IMR-90 (cell line): ENCODE data around the gene KCNQ2. TPM values are rescaled to one million over a fixed set of nuclear protein-coding genes. Genes with fewer than 3 reads are reported as not detected.

ENCODE experiments used
- ATAC-seq: fragments of 200-7000 bp; cut with Tn5 transposase; 2 replicates; pipeline ENCODE4 v1.9.1; 2020; ENCODE audit warnings: low read depth, mild to moderate bottlenecking, moderate library complexity
- BruUV-seq: library from RNA; stranded (reverse); fragments of 400-500 nt; replicated peaks from 2 replicates; lab custom pipeline; 2021; lab: Mats Ljungman, UMichigan
- CTCF ChIA-PET: fragments of 300-600 bp; formaldehyde crosslinking; extraction: SDS; loops from one replicate; lab custom pipeline; 2021; ENCODE audit warnings: antibody characterized with exemption; lab: Yijun Ruan, JAX
- POLR2A ChIA-PET: fragments of 300-600 bp; sonication (Branson Sonifier 250); formaldehyde crosslinking; loops from one replicate; lab custom pipeline; 2022; ENCODE audit warnings: antibody characterized with exemption; ENCODE audit not compliant: unreplicated experiment; lab: Charles Lee
- DNase-seq: peaks from one replicate; pipeline ENCODE4 v3.0.0; 2013
- H2AFZ ChIP-seq: replicated peaks from 2 replicates; pipeline ENCODE3; 2013; ENCODE audit warnings: low read length, mild to moderate bottlenecking; ENCODE audit not compliant: poor library complexity
- H2AK5ac ChIP-seq: 2 replicates; pipeline ENCODE4 v1.6.1; 2013; ENCODE audit warnings: low read depth, low read length, inconsistent platforms
- H2AK9ac ChIP-seq: replicated peaks from 2 replicates; pipeline ENCODE3; 2013; ENCODE audit warnings: mild to moderate bottlenecking, low read depth, low read length, moderate library complexity; ENCODE audit not compliant: poor library complexity
- H2BK120ac ChIP-seq: 2 replicates; pipeline ENCODE4 v1.6.1; 2013; ENCODE audit warnings: low read depth, low read length, inconsistent platforms
- H2BK15ac ChIP-seq: 3 replicates; pipeline ENCODE4 v1.6.1; 2013; ENCODE audit warnings: low read depth, low read length, inconsistent platforms
- H2BK20ac ChIP-seq: 2 replicates; pipeline ENCODE4 v1.6.1; 2013; ENCODE audit warnings: low read depth, mild to moderate bottlenecking, inconsistent platforms, low read length, moderate library complexity
- H2BK5ac ChIP-seq: 2 replicates; pipeline ENCODE4 v1.6.1; 2013; ENCODE audit warnings: mild to moderate bottlenecking, low read depth, low read length, inconsistent platforms; ENCODE audit not compliant: poor library complexity, severe bottlenecking
- H3K14ac ChIP-seq: replicated peaks from 2 replicates; pipeline ENCODE4 v1.6.1; 2013; ENCODE audit warnings: low read depth, low read length, inconsistent platforms
- H3K18ac ChIP-seq: 2 replicates; pipeline ENCODE4 v1.6.1; 2013; ENCODE audit warnings: low read depth, low read length, control low read depth
- H3K23ac ChIP-seq: 2 replicates; pipeline ENCODE4 v1.6.1; 2013; ENCODE audit warnings: low read depth, low read length, inconsistent platforms
- H3K27ac ChIP-seq: 2 replicates; pipeline ENCODE4 v1.5.1; 2013; ENCODE audit warnings: mild to moderate bottlenecking, control low read depth, low read length; ENCODE audit not compliant: insufficient read depth
- H3K27me3 ChIP-seq: 2 replicates; pipeline ENCODE4 v1.6.1; 2013; ENCODE audit warnings: low read length; ENCODE audit not compliant: control insufficient read depth, insufficient read depth
- H3K36me3 ChIP-seq: 2 replicates; pipeline ENCODE4 v1.6.1; 2013; ENCODE audit warnings: low read length, mixed read lengths; ENCODE audit not compliant: control insufficient read depth, insufficient read depth
- H3K4ac ChIP-seq: 2 replicates; pipeline ENCODE4 v1.6.1; 2013; ENCODE audit warnings: low read depth, low read length, inconsistent platforms
- H3K4me1 ChIP-seq: 2 replicates; pipeline ENCODE4 v1.6.1; 2013; ENCODE audit warnings: low read length, mixed read lengths; ENCODE audit not compliant: control insufficient read depth, insufficient read depth
- H3K4me2 ChIP-seq: 2 replicates; pipeline ENCODE4 v1.6.1; 2013; ENCODE audit warnings: low read depth, mild to moderate bottlenecking, control low read depth, low read length, moderate library complexity
- H3K4me3 ChIP-seq: 2 replicates; pipeline ENCODE4 v1.5.1; 2013; ENCODE audit warnings: low read depth, mild to moderate bottlenecking, control low read depth, low read length, moderate library complexity; ENCODE audit not compliant: insufficient read depth
- H3K56ac ChIP-seq: 2 replicates; pipeline ENCODE4 v1.6.1; 2013; ENCODE audit warnings: low read length, inconsistent platforms; ENCODE audit not compliant: insufficient read depth; ENCODE audit errors: extremely low read depth
- H3K79me1 ChIP-seq, 2 experiments: 2 replicates each; pipeline ENCODE4 v1.6.1; 2013; ENCODE audit warnings: low read length in 2 of 2, inconsistent platforms in 1 of 2, low read depth in 1 of 2
- H3K9ac ChIP-seq: 2 replicates; pipeline ENCODE4 v1.6.1; 2013; ENCODE audit warnings: low read depth, low read length, control low read depth
- H3K9me1 ChIP-seq: 2 replicates; pipeline ENCODE4 v1.6.1; 2013; ENCODE audit warnings: low read length, inconsistent platforms; ENCODE audit not compliant: insufficient read depth
- H3K9me3 ChIP-seq: 2 replicates; pipeline ENCODE4 v1.6.1; 2013; ENCODE audit warnings: low read length; ENCODE audit not compliant: control insufficient read depth, insufficient read depth
- H4K20me1 ChIP-seq: 2 replicates; pipeline ENCODE4 v1.6.1; 2013; ENCODE audit warnings: low read length, inconsistent platforms; ENCODE audit not compliant: insufficient read depth
- H4K5ac ChIP-seq: 2 replicates; pipeline ENCODE4 v1.6.1; 2013; ENCODE audit warnings: mild to moderate bottlenecking, low read depth, low read length, control low read depth
- H4K8ac ChIP-seq, 2 experiments: 2 replicates each; pipeline ENCODE4 v1.6.1; 2013; ENCODE audit warnings: low read depth in 2 of 2, low read length in 2 of 2, control low read depth in 1 of 2, inconsistent platforms in 1 of 2
- H4K91ac ChIP-seq: 2 replicates; pipeline ENCODE4 v1.6.1; 2013; ENCODE audit warnings: low read depth, low read length, inconsistent platforms; ENCODE audit not compliant: insufficient read depth
- MAFK ChIP-seq: IDR thresholded peaks from 2 replicates; pipeline ENCODE4 v1.6.1; 2012; ENCODE audit warnings: low read depth, low read length, improper control_type of control experiment
- MXI1 ChIP-seq: IDR thresholded peaks from 2 replicates; pipeline ENCODE4 v1.6.1; 2012; ENCODE audit warnings: low read depth, mild to moderate bottlenecking, low read length, moderate library complexity, borderline replicate concordance
- RFX5 ChIP-seq: IDR thresholded peaks from 2 replicates; pipeline ENCODE4 v1.8.0; 2012; ENCODE audit warnings: low read depth, mild to moderate bottlenecking, low read length, moderate library complexity
- WGBS, 2 experiments: methylation state at CpG; one replicate each; pipeline versions ENCODE4 v1.1.5 to v1.1.7; 2013; ENCODE audit warnings: missing lambda C conversion rate in 2 of 2; ENCODE audit not compliant: insufficient read length in 1 of 2; ENCODE audit errors: extremely low coverage in 2 of 2; 5-methylcytosine and 5-hydroxymethylcytosine counted together
- dilution Hi-C: fragments of 300-500 bp; cut with HindIII; formaldehyde crosslinking; loops from one replicate; pipeline ENCODE4 v1.14.3; 2018; ENCODE audit warnings: low sequenced_read_pairs; ENCODE audit not compliant: unreplicated experiment
- in situ Hi-C: fragments of 300-500 bp; cut with MboI; formaldehyde crosslinking; loops from 3 replicates; pipeline ENCODE4 v1.14.3; 2019; ENCODE audit warnings: low sequenced_read_pairs, inconsistent platforms, mixed read lengths
- intact Hi-C: fragments of 100-400 bp; cut with micrococcal nuclease; formaldehyde crosslinking; loops from 2 replicates; pipeline ENCODE4 v1.10.0; 2022
- polyA plus RNA-seq, 3 experiments: library from polyadenylated mRNA; depleted of rRNA; stranded (reverse); fragments of >200 nt; gene quantifications; 2 replicates each; pipeline ENCODE4 v1.2.3, GENCODE V29; 2012; ENCODE audit warnings: low replicate concordance in 1 of 3
- total RNA-seq: library from RNA; depleted of rRNA; stranded (reverse); fragments of >200 nt; gene quantifications from 2 replicates; pipeline ENCODE4 v1.2.3, GENCODE V29; 2012

Gene KCNQ2
- total and polyA plus RNA-seq, 2 of the 4 experiments (the other 2 are of a cell fraction): 0.02 TPM; not detected in 1

DNA sequence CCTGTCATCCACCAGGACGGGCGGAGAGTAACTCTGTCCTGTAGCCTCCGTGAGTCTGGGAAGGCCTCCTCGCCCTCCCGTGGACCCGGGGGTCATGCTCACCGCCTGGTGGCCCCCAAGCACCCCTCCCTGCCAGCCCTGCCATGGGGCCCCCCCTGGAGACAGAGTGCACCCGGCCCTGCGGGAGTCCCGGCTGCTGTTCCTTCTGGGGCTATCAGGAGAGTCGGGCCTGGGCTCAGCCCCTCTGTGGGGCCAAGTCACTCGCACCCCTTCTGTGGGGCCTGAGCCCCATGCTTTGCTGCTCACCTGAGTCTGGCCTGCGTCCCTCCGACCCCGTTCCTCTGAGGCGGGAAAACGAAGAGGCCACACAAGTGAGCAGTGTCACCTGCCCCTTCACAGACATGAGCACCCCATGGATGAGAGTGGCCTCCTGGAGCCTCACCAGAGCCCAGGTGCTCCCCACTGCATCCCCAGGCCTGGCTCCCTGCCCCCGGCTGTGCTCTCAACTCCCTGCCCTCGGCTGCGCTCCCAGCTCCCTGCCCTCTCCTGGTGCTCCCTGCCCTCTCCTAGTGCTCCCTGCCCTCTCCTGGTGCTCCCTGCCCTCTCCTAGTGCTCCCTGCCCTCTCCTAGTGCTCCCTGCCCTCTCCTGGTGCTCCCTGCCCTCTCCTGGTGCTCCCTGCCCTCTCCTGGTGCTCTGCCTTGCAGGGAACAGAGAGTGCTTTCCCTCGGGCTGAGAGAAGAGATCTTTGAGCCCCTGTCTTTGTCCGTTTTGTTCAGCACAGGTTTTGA lies 106.7 kb downstream of the KCNQ2 start:
- BruUV-seq: no TSS peak
- Histone ChIP-seq H2AK9ac (no peak overlapping the region), H2AFZ (no peak overlapping the region), H2BK5ac (no peak overlapping the region), H3K9me3 (no peaks in the 10 kb centered on the region), H3K4me1 (no peaks in the 10 kb centered on the region), H3K23ac (no peak overlapping the region), H3K36me3 (no peaks in the 10 kb centered on the region), H3K27me3 (peaks cover 48% of the 10 kb centered on the region), H3K4me2 (no peak overlapping the region), H3K4ac (no peak overlapping the region), H4K5ac (no peak overlapping the region), H3K14ac (no peak overlapping the region), H3K4me3 (no peak overlapping the region), H3K9ac (no peak overlapping the region), H3K18ac (no peak overlapping the region), H4K91ac (no peak overlapping the region), H4K8ac (no peak overlapping the region), H3K79me1 (no peaks in the 10 kb centered on the region), H3K56ac (no peak overlapping the region), H2BK20ac (no peak overlapping the region), H3K9me1 (no peaks in the 10 kb centered on the region), H4K20me1 (0 out of 2 replicates have a peak, but pooled peaks cover 4% of the 10 kb centered on the region), H3K27ac (no peak overlapping the region), H2BK15ac (no peak overlapping the region), H2AK5ac (no peak overlapping the region), H2BK120ac (no peak overlapping the region)
- intact Hi-C loops (no loop called here), dilution Hi-C loops (no loop called here), in situ Hi-C loops (no loop called here)
- ATAC-seq (no peak), DNase-seq (no peak)
- POLR2A ChIA-PET: no interaction called here
- no peak for TF ChIP-seq MXI1
- TF ChIP-seq RFX5: no peak
- no peak for TF ChIP-seq MAFK
- CTCF ChIA-PET: no interaction called here
- 74% methylated on average over 7 of the region's 22 CpGs; no CpG with 5 or more reads in 1 of the 2 experiments for WGBS, 2 experiments
